ENCODE data around the gene CEP164. TPM values are rescaled to one million over a fixed set of nuclear protein-coding genes. Genes with fewer than 3 reads are reported as not detected.

The CEP164 gene
- total and polyA plus RNA-seq, 2 of the 4 experiments (the other 2 are of a cell fraction): 23.3 to 26.9 TPM

DNA sequence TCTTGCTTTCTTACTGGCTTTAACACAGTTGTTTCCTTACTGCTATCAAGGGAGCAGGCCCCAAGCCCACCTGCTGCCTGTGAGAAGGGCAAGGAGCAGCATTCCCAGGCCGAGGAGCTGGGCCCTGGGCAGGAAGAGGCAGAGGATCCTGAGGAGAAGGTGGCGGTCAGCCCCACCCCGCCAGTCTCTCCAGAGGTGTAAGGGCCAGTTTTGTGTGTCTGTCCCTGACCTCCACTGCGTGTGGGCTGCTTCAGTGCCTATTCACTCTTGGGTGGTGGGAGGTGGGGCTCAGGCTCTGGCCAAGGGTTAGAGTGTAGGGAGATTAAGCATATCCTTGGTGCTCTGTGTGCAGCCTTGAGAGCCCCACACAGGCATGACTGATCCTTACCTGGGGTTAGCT lies 55.1 kb downstream of the CEP164 start:
- Histone ChIP-seq H3K18ac (ENCODE audit: low read depth, low read length) (no peak overlapping the region), H3K27me3 (ENCODE audit: control insufficient read depth, insufficient read depth, low read length) (no peaks in the 10 kb centered on the region), H3K4me2 (ENCODE audit: low read depth, low read length) (no peak overlapping the region), H2BK15ac (ENCODE audit: low read depth, low read length) (no peak overlapping the region), H2BK20ac (ENCODE audit: low read depth, low read length) (no peak overlapping the region), H2AFZ (replicated peaks; ENCODE audit: low read length, poor library complexity) (no peak overlapping the region), H2BK5ac (ENCODE audit: low read depth, low read length, poor library complexity, severe bottlenecking) (no peak overlapping the region), H3K9me1 (ENCODE audit: insufficient read depth, low read length) (peaks cover 11% of the 10 kb centered on the region), H3K23ac (ENCODE audit: low read depth, low read length) (0 out of 2 replicates have a peak overlapping the region, but pooled peaks have one; percentile 52), H3K4ac (ENCODE audit: low read depth, low read length) (peak overlapping the region; percentile 18; the same call in 1 of the 2 replicates), H4K20me1 (ENCODE audit: insufficient read depth, low read length) (0 out of 2 replicates have a peak, but pooled peaks cover 6% of the 10 kb centered on the region), H3K9ac (ENCODE audit: low read depth, low read length) (no peak overlapping the region), H3K56ac (ENCODE audit: extremely low read depth, insufficient read depth, low read length) (no peak overlapping the region), H4K91ac (ENCODE audit: insufficient read depth, low read depth, low read length) (no peak overlapping the region), H2BK120ac (ENCODE audit: low read depth, low read length) (no peak overlapping the region), H3K79me1 (ENCODE audit: low read depth in 1 of 2, low read length in 2 of 2) (peaks cover 0 to 9% of the 10 kb centered on the region in 2 experiments; a peak in 1 of 4 replicates), H3K36me3 (ENCODE audit: control insufficient read depth, insufficient read depth, low read length) (peaks cover 47% of the 10 kb centered on the region), H2AK5ac (ENCODE audit: low read depth, low read length) (no peak overlapping the region), H3K14ac (replicated peaks; ENCODE audit: low read depth, low read length) (no peak overlapping the region), H4K8ac (ENCODE audit: low read depth in 2 of 2, low read length in 2 of 2) (no peak overlapping the region), H3K4me1 (ENCODE audit: control insufficient read depth, insufficient read depth, low read length) (peaks cover 4% of the 10 kb centered on the region; the same call in 1 of the 2 replicates), H4K5ac (ENCODE audit: low read depth, low read length) (no peak overlapping the region), H3K4me3 (ENCODE audit: insufficient read depth, low read depth, low read length) (no peak overlapping the region), H3K9me3 (ENCODE audit: control insufficient read depth, insufficient read depth, low read length) (no peaks in the 10 kb centered on the region), H3K27ac (ENCODE audit: insufficient read depth, low read length) (no peak overlapping the region), H2AK9ac (replicated peaks; ENCODE audit: low read depth, low read length, poor library complexity) (peak overlapping the region; percentile 62)
- 100% methylated on average over 1 of the region's 4 CpGs; no CpG with 5 or more reads in 1 of the 2 experiments for WGBS, 2 experiments (ENCODE audit: extremely low coverage in 2 of 2, insufficient read length in 1 of 2)
- ATAC-seq (ENCODE audit: low read depth) (no peak), DNase-seq (no peak)
- TF ChIP-seq MAFK (IDR thresholded peaks at IDR 0.05; ENCODE audit: low read depth, low read length) (no peak), ELK1 (IDR thresholded peaks at IDR 0.05; ENCODE audit: borderline replicate concordance, low read depth, low read length) (no peak), RCOR1 (IDR thresholded peaks at IDR 0.05; ENCODE audit: insufficient replicate concordance, low read length) (no peak), FOS (IDR thresholded peaks at IDR 0.05; ENCODE audit: low read depth, low read length) (no peak), RAD21 (IDR thresholded peaks at IDR 0.05; ENCODE audit: low read length) (no peak), NFE2L2 (IDR thresholded peaks at IDR 0.05; ENCODE audit: low read depth, low read length) (no peak), POLR2A (IDR thresholded peaks at IDR 0.05; ENCODE audit: low read depth, low read length) (no peak), MAZ (IDR thresholded peaks at IDR 0.05; ENCODE audit: borderline replicate concordance, low read depth, low read length) (no peak), MXI1 (IDR thresholded peaks at IDR 0.05; ENCODE audit: borderline replicate concordance, low read depth, low read length) (no peak), BHLHE40 (IDR thresholded peaks at IDR 0.05; ENCODE audit: low read depth, low read length) (no peak), CHD1 (IDR thresholded peaks at IDR 0.05; ENCODE audit: low read depth, low read length) (no peak), RFX5 (IDR thresholded peaks at IDR 0.05; ENCODE audit: low read depth, low read length) (no peak), CEBPB (IDR thresholded peaks at IDR 0.05; ENCODE audit: low read depth, low read length) (no peak), SMC3 (IDR thresholded peaks at IDR 0.05; ENCODE audit: low read depth, low read length) (no peak)
- ChIA-PET CTCF (no interaction called here), POLR2A (ENCODE audit: unreplicated experiment) (no interaction called here)
- dilution Hi-C loops (cut with HindIII; ENCODE audit: low sequenced_read_pairs, unreplicated experiment): no loop called here
- no TSS peak for BruUV-seq (replicated peaks)
- in situ Hi-C loops (cut with MboI; ENCODE audit: low sequenced_read_pairs): no loop called here
- intact Hi-C loops (cut with micrococcal nuclease): loop anchor here (10.0 kb wide), 1 partner anchor 638 kb away; no protein-coding TSS in a partner anchor

Measured in IMR-90 (cell line).